K562 (cell line): ENCODE measurements around the gene BLM. TPM values are rescaled to one million over a fixed set of nuclear protein-coding genes. Genes with fewer than 3 reads are reported as not detected.

Experiments used
- ARID2 ChIP-seq: fragments of 450-650 bp; IDR thresholded peaks from 2 replicates; pipeline ENCODE4 v1.6.1; 2017; ENCODE audit warnings: antibody characterized with exemption, mild to moderate bottlenecking
- CREM ChIP-seq: IDR thresholded peaks from 2 replicates; pipeline ENCODE4 v1.6.1; 2014; ENCODE audit warnings: antibody characterized with exemption, low read depth
- CTCFL ChIP-seq: IDR thresholded peaks from 2 replicates; pipeline ENCODE4 v1.6.1; 2011; ENCODE audit warnings: borderline replicate concordance, low read depth, mild to moderate bottlenecking, moderate library complexity, low read length; ENCODE audit not compliant: insufficient read depth, poor library complexity, severe bottlenecking
- ETV6 ChIP-seq, 3 experiments: fragments of 150-350 bp in 1 of 3; sonication (generic) in 1 of 3; formaldehyde crosslinking in 1 of 3; IDR thresholded peaks; 2 replicates each; pipeline versions ENCODE4 v1.6.1 to v1.8.0; 2014 to 2022; ENCODE audit warnings: borderline replicate concordance in 2 of 3, low read depth in 2 of 3, antibody characterized with exemption in 1 of 3, low read length in 1 of 3, mild to moderate bottlenecking in 1 of 3, missing genetic modification reagents in 1 of 3
- HES1 ChIP-seq: fragments of 450-650 bp; IDR thresholded peaks from 2 replicates; pipeline ENCODE4 v1.6.1; 2016; ENCODE audit warnings: low read depth, mild to moderate bottlenecking, moderate library complexity
- HIVEP1 ChIP-seq: fragments of 250-450 bp; sonication (Bioruptor Pico); IDR thresholded peaks from 2 replicates; pipeline ENCODE4 v1.4.0; 2020; ENCODE audit warnings: mild to moderate bottlenecking
- HNRNPL ChIP-seq: fragments of 200-400 bp; formaldehyde crosslinking; IDR thresholded peaks from 2 replicates; pipeline ENCODE4 v1.6.1; 2017; ENCODE audit warnings: low read depth, mild to moderate bottlenecking, low read length
- HNRNPLL ChIP-seq: fragments of 200-400 bp; formaldehyde crosslinking; IDR thresholded peaks from 2 replicates; pipeline ENCODE4 v1.6.1; 2017; ENCODE audit warnings: low read length, low read depth, mild to moderate bottlenecking; ENCODE audit not compliant: poor library complexity, severe bottlenecking
- MAFK ChIP-seq: IDR thresholded peaks from 2 replicates; pipeline ENCODE4 v1.6.1; 2011; ENCODE audit warnings: low read length, improper control_type of control experiment
- NR0B1 ChIP-seq: fragments of 450-650 bp; IDR thresholded peaks from one replicate; pipeline ENCODE4 v1.6.1; 2018; ENCODE audit warnings: mild to moderate bottlenecking, moderate library complexity; ENCODE audit not compliant: partially characterized antibody
- PBX2 ChIP-seq, 2 experiments: IDR thresholded peaks in 1 of 2; conservative IDR thresholded peaks in 1 of 2; 2 replicates each; pipeline ENCODE4 v1.6.1; 2016; ENCODE audit warnings: low read depth in 2 of 2, mild to moderate bottlenecking in 1 of 2, missing compliant biosample characterization in 1 of 2, missing genetic modification characterization in 1 of 2, moderate library complexity in 1 of 2
- PHF21A ChIP-seq: fragments of 450-650 bp; IDR thresholded peaks from 2 replicates; pipeline ENCODE4 v1.6.1; 2017; ENCODE audit warnings: low read depth, borderline replicate concordance
- POLR2B ChIP-seq: fragments of 450-650 bp; IDR thresholded peaks from 2 replicates; pipeline ENCODE4 v1.6.1; 2018; ENCODE audit warnings: low read depth; ENCODE audit not compliant: partially characterized antibody
- RHOXF2B ChIP-seq: fragments of 250-450 bp; sonication (Bioruptor Pico); conservative IDR thresholded peaks from 2 replicates; pipeline ENCODE4 v1.5.1; 2021
- SP2 ChIP-seq: IDR thresholded peaks from 2 replicates; pipeline ENCODE4 v1.6.1; 2011; ENCODE audit warnings: mild to moderate bottlenecking, low read depth, low read length, moderate library complexity; ENCODE audit not compliant: poor library complexity, severe bottlenecking; ENCODE audit errors: extremely low read depth
- ZNF134 ChIP-seq: fragments of 250-450 bp; sonication (Bioruptor Pico); conservative IDR thresholded peaks from 2 replicates; pipeline ENCODE4 v1.4.0; 2020
- ZNF277 ChIP-seq: fragments of 250-450 bp; sonication (Bioruptor Pico); IDR thresholded peaks from 2 replicates; pipeline ENCODE4 v1.8.0; 2022; ENCODE audit warnings: inconsistent platforms, mild to moderate bottlenecking, moderate library complexity, borderline replicate concordance
- polyA plus RNA-seq, 8 experiments: library from polyadenylated mRNA; depleted of rRNA in 4 of 8; stranded (reverse) in 5 of 8; unstranded in 3 of 8; fragments of >200 nt; fragmentation: Nextera tagmentation in 2 of 8; fragmentation: Illumina TruSeq in 1 of 8; extraction: Ambion mirVana in 2 of 8; extraction: Trizol in 1 of 8; gene quantifications; 2 replicates each; pipeline versions ENCODE4 v1.2.1 to v1.2.3, GENCODE V29; 2011 to 2014; ENCODE audit warnings: inconsistent platforms in 1 of 8, missing spikeins in 1 of 8
- total RNA-seq, 7 experiments: library from RNA; depleted of rRNA in 6 of 7; stranded (reverse); fragments of >200 nt in 6 of 7; fragmentation: Illumina TruSeq in 2 of 7; extraction: Trizol in 2 of 7; gene quantifications; 2 replicates each; pipeline versions ENCODE4 v1.2.1 to v1.2.3, GENCODE V29; 2011 to 2021; ENCODE audit warnings: low replicate concordance in 1 of 7

The BLM gene
- total and polyA plus RNA-seq, 9 of the 15 experiments (the other 6 are each of a cell fraction or from before 2014, with no cell fraction given), result 21.0 to 56.0 (median 43.9) TPM

GRCh38 chr15:90716976-90717821 is at the start of gene BLM (continued):
- peak; percentile 90 for TF ChIP-seq POLR2B
- no peak for TF ChIP-seq ARID2
- no peak for TF ChIP-seq HES1
- TF ChIP-seq CREM, result peak; percentile 77
- peak; percentile 81 for TF ChIP-seq CTCFL
- TF ChIP-seq SP2, result peak; percentile 48
- TF ChIP-seq HNRNPLL, result peak; percentile 89
- TF ChIP-seq ZNF277, result no peak
- TF ChIP-seq HNRNPL, result no peak
- TF ChIP-seq HIVEP1 (CRISPR knock-in tag), result no peak
- no peak for TF ChIP-seq RHOXF2B
- no peak for TF ChIP-seq PHF21A
- TF ChIP-seq ZNF134 (CRISPR knock-in tag), result no peak
- TF ChIP-seq NR0B1, result no peak
- 0 out of 2 replicates have a peak, but pooled peaks have one; percentile 1 for TF ChIP-seq MAFK
- TF ChIP-seq PBX2 (CRISPR knock-in tag; IDR thresholded peaks at IDR 0.05; ENCODE audit: low read depth), result no peak
- no peak for TF ChIP-seq PBX2 (tag; conservative IDR thresholded peaks at IDR 0.05; ENCODE audit: low read depth)
- TF ChIP-seq ETV6 (IDR thresholded peaks at IDR 0.05; ENCODE audit: borderline replicate concordance in 1 of 2, low read depth in 2 of 2, low read length in 1 of 2), result peak in 1 of 2 experiments; percentile 64; a peak in 2 of 4 replicates
- TF ChIP-seq ETV6 (CRISPR knock-in tag; IDR thresholded peaks at IDR 0.05; ENCODE audit: borderline replicate concordance), result no peak
